Effector memory CD4-positive, alpha-beta T cell (primary cell): Measurements from ENCODE around the gene MPIG6B.

Source experiments
- DNase-seq, 3 donors: peaks; one replicate each; pipeline ENCODE4 v3.0.0-alpha.2; 2020
- H3K27ac ChIP-seq: 2 replicates; pipeline ENCODE4 v1.7.0; 2013; ENCODE audit warnings: mild to moderate bottlenecking, low read length, moderate library complexity; ENCODE audit not compliant: insufficient read depth, poor library complexity, severe bottlenecking
- H3K27me3 ChIP-seq: replicated peaks from 2 replicates; pipeline ENCODE4 v1.7.0; 2013; ENCODE audit warnings: mild to moderate bottlenecking, low read length; ENCODE audit not compliant: insufficient read depth, control insufficient read depth, poor library complexity, severe bottlenecking
- H3K36me3 ChIP-seq: 2 replicates; pipeline ENCODE4 v1.7.0; 2013; ENCODE audit warnings: mild to moderate bottlenecking, low read length, moderate library complexity; ENCODE audit not compliant: control insufficient read depth, insufficient read depth
- H3K4me1 ChIP-seq: 2 replicates; pipeline ENCODE4 v1.7.0; 2013; ENCODE audit warnings: low read length, mild to moderate bottlenecking; ENCODE audit not compliant: control insufficient read depth, insufficient read depth, poor library complexity, severe bottlenecking
- H3K4me3 ChIP-seq: 2 replicates; pipeline ENCODE4 v1.7.0; 2013; ENCODE audit warnings: low read length, low read depth, mild to moderate bottlenecking; ENCODE audit not compliant: insufficient read depth, poor library complexity, severe bottlenecking
- H3K9me3 ChIP-seq: 2 replicates; pipeline ENCODE4 v1.7.0; 2013; ENCODE audit warnings: mild to moderate bottlenecking, low read length, moderate library complexity; ENCODE audit not compliant: control insufficient read depth
- total RNA-seq, 3 donors: gene quantifications; one replicate each; lab custom pipeline; 2026; lab: John Stamatoyannopoulos, UW

MPIG6B gene
- total RNA-seq: 0 to 0.19 (median 0.09) reads per million in 3 donors

GRCh38 chr6:31723245-31723979, at the start of gene MPIG6B:
MPIG6B (plus strand) TSS chr6:31723373; CDS start chr6:31723384, 11 bp downstream.
- Histone ChIP-seq H3K36me3 (no peaks in the 10 kb centered on the region), H3K4me1 (peaks cover under 1% of the 10 kb centered on the region), H3K27ac (no peak within 1 kb of the TSS), H3K4me3 (no peak within 1 kb of the TSS), H3K27me3 (no peaks in the 10 kb centered on the region), H3K9me3 (no peaks in the 10 kb centered on the region)
- DNase-seq: no peak

GRCh38 chr6:31676322-31676903, 46.8 kb upstream of the MPIG6B start:
- DNase-seq: no peak
- Histone ChIP-seq H3K36me3 (peaks cover 8% of the 10 kb centered on the region), H3K27me3 (no peaks in the 10 kb centered on the region), H3K27ac (no peak overlapping the region), H3K4me1 (peaks cover 7% of the 10 kb centered on the region), H3K9me3 (no peaks in the 10 kb centered on the region), H3K4me3 (no peak overlapping the region)

GRCh38 chr6:31676904-31677303, 46.3 kb upstream of the MPIG6B start:
- no peak for DNase-seq
- no peak overlapping the region for H3K27ac ChIP-seq
- peaks cover 3% of the 10 kb centered on the region for H3K36me3 ChIP-seq

GRCh38 chr6:31677955-31678354, 45.2 kb upstream of the MPIG6B start:
- Histone ChIP-seq H3K4me3 (no peak overlapping the region), H3K9me3 (no peaks in the 10 kb centered on the region), H3K36me3 (no peaks in the 10 kb centered on the region), H3K27ac (no peak overlapping the region), H3K27me3 (no peaks in the 10 kb centered on the region), H3K4me1 (peaks cover 10% of the 10 kb centered on the region)
- no peak for DNase-seq

More at GRCh38 chr6:31676904-31677303, 46.3 kb upstream of the MPIG6B start:
- Histone ChIP-seq H3K4me3 (no peak overlapping the region), H3K9me3 (no peaks in the 10 kb centered on the region), H3K4me1 (peaks cover 10% of the 10 kb centered on the region), H3K27me3 (no peaks in the 10 kb centered on the region)

- peak within 1 kb of the TSS; percentile 63 for H3K27ac ChIP-seq
These were observed 42.7 kb upstream of the MPIG6B start, which contains the start of gene LY6G5C for GRCh38 chr6:31680226-31681134. LY6G5C (minus strand) TSS chr6:31681067; CDS start chr6:31680373, 694 bp downstream.

GRCh38 chr6:31681135-31681671, 42.0 kb upstream of the MPIG6B start:
- DNase-seq: peak in 2 of 3 donors; percentile 19 to 27
- no peaks in the 10 kb centered on the region for H3K27me3 ChIP-seq
- H3K27ac ChIP-seq: peak overlapping the region; percentile 63
- H3K36me3 ChIP-seq: peaks cover 5% of the 10 kb centered on the region
- H3K4me1 ChIP-seq: peaks cover 10% of the 10 kb centered on the region
- H3K4me3 ChIP-seq: peak overlapping the region; percentile 77
- H3K9me3 ChIP-seq: no peaks in the 10 kb centered on the region

More at GRCh38 chr6:31680226-31681134, 42.7 kb upstream of the MPIG6B start, which contains the start of gene LY6G5C:
- Histone ChIP-seq H3K4me1 (peaks cover 10% of the 10 kb centered on the region), H3K36me3 (no peaks in the 10 kb centered on the region), H3K27me3 (no peaks in the 10 kb centered on the region), H3K4me3 (peak within 1 kb of the TSS; percentile 77), H3K9me3 (no peaks in the 10 kb centered on the region)
- DNase-seq: peak; percentile 35 to 48 (median 43)

- Histone ChIP-seq H3K4me3 (no peak overlapping the region), H3K4me1 (peaks cover 10% of the 10 kb centered on the region), H3K36me3 (peaks cover 28% of the 10 kb centered on the region), H3K27me3 (no peaks in the 10 kb centered on the region), H3K9me3 (no peaks in the 10 kb centered on the region), H3K27ac (no peak overlapping the region)
- no peak for DNase-seq
These were observed 39.6 kb upstream of the MPIG6B start for GRCh38 chr6:31683591-31683990.

GRCh38 chr6:31686483-31686882, 36.7 kb upstream of the MPIG6B start:
- DNase-seq: no peak
- H3K27ac ChIP-seq: no peak overlapping the region

GRCh38 chr6:31687321-31687720, 35.9 kb upstream of the MPIG6B start:
- H3K4me3 ChIP-seq: no peak overlapping the region
- no peaks in the 10 kb centered on the region for H3K27me3 ChIP-seq
- no peak for DNase-seq
- H3K4me1 ChIP-seq: no peaks in the 10 kb centered on the region
- H3K27ac ChIP-seq: no peak overlapping the region
- H3K9me3 ChIP-seq: no peaks in the 10 kb centered on the region
- H3K36me3 ChIP-seq: peaks cover 60% of the 10 kb centered on the region

More at GRCh38 chr6:31686483-31686882, 36.7 kb upstream of the MPIG6B start:
- Histone ChIP-seq H3K27me3 (no peaks in the 10 kb centered on the region), H3K36me3 (peaks cover 57% of the 10 kb centered on the region), H3K9me3 (no peaks in the 10 kb centered on the region), H3K4me3 (no peak overlapping the region), H3K4me1 (peaks cover 3% of the 10 kb centered on the region)
